Coronary artery (tissue), 2 donors: ENCODE results near the gene BRIP1.

Experiments used
- DNase-seq: peaks from one replicate; pipeline ENCODE4 v3.0.0-alpha.2; 2017; ENCODE audit warnings: low spot score
- H3K27ac ChIP-seq, 2 donors: fragments of 200-600 bp; sonication (generic); one replicate each; pipeline ENCODE4 v1.5.1; 2016 to 2019
- H3K4me3 ChIP-seq: fragments of 200-600 bp; sonication (generic); 2 replicates; pipeline ENCODE4 v1.5.1; 2016; ENCODE audit warnings: mild to moderate bottlenecking, moderate library complexity
- TF ChIP-seq, protein P1 (sequence below): fragments of 200-600 bp; sonication (generic); IDR thresholded peaks from one replicate; pipeline ENCODE4 v1.5.1; 2019; ENCODE audit warnings: antibody characterized with exemption

BRIP1 gene

GRCh38 chr17:61812747-61813146, 50.6 kb downstream of the BRIP1 start:
- H3K4me3 ChIP-seq: no peak overlapping the region
- no peak overlapping the region for H3K27ac ChIP-seq
- TF ChIP-seq, protein P1, sequence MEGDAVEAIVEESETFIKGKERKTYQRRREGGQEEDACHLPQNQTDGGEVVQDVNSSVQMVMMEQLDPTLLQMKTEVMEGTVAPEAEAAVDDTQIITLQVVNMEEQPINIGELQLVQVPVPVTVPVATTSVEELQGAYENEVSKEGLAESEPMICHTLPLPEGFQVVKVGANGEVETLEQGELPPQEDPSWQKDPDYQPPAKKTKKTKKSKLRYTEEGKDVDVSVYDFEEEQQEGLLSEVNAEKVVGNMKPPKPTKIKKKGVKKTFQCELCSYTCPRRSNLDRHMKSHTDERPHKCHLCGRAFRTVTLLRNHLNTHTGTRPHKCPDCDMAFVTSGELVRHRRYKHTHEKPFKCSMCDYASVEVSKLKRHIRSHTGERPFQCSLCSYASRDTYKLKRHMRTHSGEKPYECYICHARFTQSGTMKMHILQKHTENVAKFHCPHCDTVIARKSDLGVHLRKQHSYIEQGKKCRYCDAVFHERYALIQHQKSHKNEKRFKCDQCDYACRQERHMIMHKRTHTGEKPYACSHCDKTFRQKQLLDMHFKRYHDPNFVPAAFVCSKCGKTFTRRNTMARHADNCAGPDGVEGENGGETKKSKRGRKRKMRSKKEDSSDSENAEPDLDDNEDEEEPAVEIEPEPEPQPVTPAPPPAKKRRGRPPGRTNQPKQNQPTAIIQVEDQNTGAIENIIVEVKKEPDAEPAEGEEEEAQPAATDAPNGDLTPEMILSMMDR: no peak
- no peak for DNase-seq

DNA sequence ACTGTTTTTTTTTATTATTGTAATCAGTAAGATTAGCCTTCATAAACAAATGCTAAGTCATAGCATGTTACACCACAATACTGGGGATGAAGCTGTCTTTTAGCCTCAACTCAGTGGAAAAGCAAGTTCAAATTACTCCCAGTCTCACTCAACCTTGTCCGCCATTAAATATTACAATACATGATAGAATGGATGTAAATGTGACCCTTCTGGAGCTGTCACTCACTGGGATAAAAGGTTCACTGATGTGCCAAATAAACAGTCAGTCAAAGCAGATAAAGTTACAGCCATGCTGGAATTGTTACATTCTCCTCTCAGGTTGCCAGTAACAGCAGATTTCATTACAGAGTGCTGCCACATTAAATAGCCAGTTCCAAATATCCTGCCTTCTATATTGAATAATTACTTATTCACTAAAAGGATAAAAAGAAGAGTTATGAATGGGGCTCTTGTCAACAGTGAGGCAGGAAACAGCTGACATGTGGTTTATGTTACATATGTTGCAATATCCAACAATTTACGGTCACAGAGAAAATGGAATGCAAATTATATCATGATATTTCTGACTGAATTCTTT, 53.4 kb downstream of the BRIP1 start:
- DNase-seq: no peak
- H3K27ac ChIP-seq: no peak overlapping the region
- TF ChIP-seq, protein P1: no peak
- no peak overlapping the region for H3K4me3 ChIP-seq

DNA sequence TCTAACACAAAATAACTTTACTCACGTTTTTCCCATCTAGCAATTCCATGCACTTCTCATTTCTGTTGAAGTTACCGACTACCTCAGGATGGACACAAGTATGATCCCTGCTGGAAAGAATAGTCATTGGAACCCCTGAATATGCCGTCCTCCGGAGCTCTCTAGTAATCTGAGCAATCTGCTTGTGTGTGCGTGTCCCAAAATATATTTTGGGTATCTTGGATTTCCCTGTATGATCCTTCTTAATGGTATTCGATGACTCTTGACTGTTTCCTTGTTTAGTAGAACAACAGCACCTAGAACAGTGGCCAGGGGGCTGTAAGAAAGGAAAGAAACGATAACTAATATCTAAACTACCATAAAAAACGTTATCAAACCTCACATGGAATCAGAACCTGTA, 54.9 kb downstream of the BRIP1 start:
- no peak for DNase-seq
- TF ChIP-seq, protein P1: no peak
- Histone ChIP-seq H3K27ac (no peak overlapping the region), H3K4me3 (no peak overlapping the region)

DNA sequence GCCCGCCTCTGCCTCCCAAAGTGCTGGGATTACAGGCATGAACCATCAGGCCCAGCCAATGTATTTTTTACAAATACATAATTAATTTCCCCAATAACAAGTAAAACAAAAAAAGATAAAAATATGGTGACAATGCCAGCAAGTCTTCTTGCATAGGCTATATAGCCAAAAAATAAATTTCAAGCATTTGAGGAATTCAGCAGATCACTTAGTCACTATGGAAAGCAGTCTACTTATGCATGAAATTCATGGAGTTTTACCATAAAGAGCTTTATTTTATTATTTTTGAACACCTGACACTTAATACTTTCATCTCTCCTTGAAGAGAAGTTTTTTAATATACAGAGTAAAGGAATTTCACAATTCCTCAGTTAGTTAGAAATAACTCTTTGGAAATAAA, 56.4 kb downstream of the BRIP1 start:
- no peak for DNase-seq
- Histone ChIP-seq H3K27ac (no peak overlapping the region), H3K4me3 (no peak overlapping the region)
- TF ChIP-seq, protein P1: no peak

DNA sequence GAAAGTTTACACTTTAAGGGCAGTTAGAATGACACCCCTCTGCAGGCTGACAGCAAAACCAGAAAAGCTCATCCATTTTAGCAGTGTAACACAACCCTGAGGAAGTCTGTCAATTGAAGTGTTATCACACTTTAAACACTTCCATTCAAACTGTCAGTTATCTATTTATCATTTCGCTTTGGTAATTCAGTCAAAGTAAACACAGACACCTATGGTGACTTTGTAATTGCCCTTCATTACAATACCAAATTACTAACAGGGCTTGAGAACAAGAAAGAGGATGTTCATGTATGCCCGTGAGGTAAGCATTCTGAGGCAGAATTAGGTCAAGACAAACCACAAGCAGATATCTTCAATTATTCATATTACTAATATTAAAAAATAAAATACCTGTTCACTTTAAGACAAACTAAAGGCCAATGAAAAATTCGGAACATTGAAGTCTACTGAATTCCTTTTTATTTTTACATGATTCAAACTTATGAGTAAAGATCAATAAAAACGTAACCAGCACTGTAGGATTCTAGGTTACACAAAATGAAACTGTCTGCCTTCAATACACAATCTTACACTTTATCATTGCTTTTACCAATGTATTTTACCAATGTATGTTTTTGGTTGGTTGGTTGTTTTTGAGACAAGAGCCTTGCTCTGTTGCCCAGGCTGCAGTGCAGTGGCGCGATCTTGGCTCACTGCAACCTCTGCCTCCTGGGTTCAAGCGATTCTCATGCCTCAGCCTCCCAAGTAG, 57.1 kb downstream of the BRIP1 start:
- TF ChIP-seq, protein P1: no peak
- Histone ChIP-seq H3K4me3 (no peak overlapping the region), H3K27ac (no peak overlapping the region)
- no peak for DNase-seq

GRCh38 chr17:61805399-61805798, 57.9 kb downstream of the BRIP1 start:
- TF ChIP-seq, protein P1: no peak
- Histone ChIP-seq H3K4me3 (no peak overlapping the region), H3K27ac (no peak overlapping the region)
- DNase-seq: no peak

DNA sequence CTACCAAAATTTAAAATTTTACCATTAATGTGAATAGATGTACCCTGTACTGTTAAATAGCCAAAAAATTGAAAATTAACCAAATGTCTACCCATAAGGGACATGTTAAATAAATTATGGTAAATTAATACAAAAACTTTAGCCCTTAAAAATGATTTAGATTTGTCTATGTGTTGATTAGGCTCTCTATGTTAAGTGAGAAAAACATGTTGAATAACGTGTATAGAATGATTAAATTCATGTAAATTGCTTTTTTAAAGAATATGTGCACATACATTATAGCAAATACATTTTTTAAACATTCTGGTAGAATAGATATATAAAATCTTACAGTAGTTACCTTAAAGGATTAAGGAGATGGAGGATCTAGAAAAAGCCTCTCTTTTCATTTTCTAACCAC, 59.5 kb downstream of the BRIP1 start:
- no peak overlapping the region for H3K27ac ChIP-seq
- TF ChIP-seq, protein P1: no peak
- H3K4me3 ChIP-seq: no peak overlapping the region
- DNase-seq: no peak
